HEK293 (cell line): ENCODE measurements around the gene ACOT7.
A peak's percentile ranks its signal among the peaks of the same experiment; 100 is the strongest.

Source experiments
- BCL11A ChIP-seq: fragments of 450-650 bp; formaldehyde crosslinking; IDR thresholded peaks from 2 replicates; pipeline ENCODE4 v1.5.1; 2016; ENCODE audit warnings: low read depth, missing biosample characterization, missing genetic modification characterization
- EGR2 ChIP-seq: fragments of 450-650 bp; formaldehyde crosslinking; IDR thresholded peaks from 2 replicates; pipeline ENCODE4 v1.5.1; 2016; ENCODE audit warnings: low read depth, missing biosample characterization, missing genetic modification characterization
- GLI4 ChIP-seq: fragments of 450-650 bp; formaldehyde crosslinking; IDR thresholded peaks from 2 replicates; pipeline ENCODE4 v1.5.1; 2016; ENCODE audit warnings: missing biosample characterization, missing genetic modification characterization
- HOXD13 ChIP-seq: sonication (generic); formaldehyde crosslinking; IDR thresholded peaks from 2 replicates; pipeline ENCODE4 v1.8.0; 2022; ENCODE audit warnings: missing genetic modification reagents, borderline replicate concordance
- SCRT2 ChIP-seq: fragments of 450-650 bp; formaldehyde crosslinking; IDR thresholded peaks from 2 replicates; pipeline ENCODE4 v1.5.1; 2016; ENCODE audit warnings: missing biosample characterization, missing genetic modification characterization
- SP3 ChIP-seq: fragments of 450-650 bp; formaldehyde crosslinking; IDR thresholded peaks from 2 replicates; pipeline ENCODE4 v1.5.1; 2016; ENCODE audit warnings: missing biosample characterization, missing genetic modification characterization
- YY1 ChIP-seq: fragments of 450-650 bp; formaldehyde crosslinking; IDR thresholded peaks from 2 replicates; pipeline ENCODE4 v1.5.1; 2018; ENCODE audit warnings: missing biosample characterization, missing genetic modification characterization
- ZFHX2 ChIP-seq: fragments of 450-650 bp; formaldehyde crosslinking; conservative IDR thresholded peaks from 2 replicates; pipeline ENCODE4 v1.5.1; 2016; ENCODE audit warnings: missing biosample characterization, missing genetic modification characterization
- ZNF10 ChIP-seq: fragments of 450-650 bp; formaldehyde crosslinking; IDR thresholded peaks from 2 replicates; pipeline ENCODE4 v1.5.1; 2017; ENCODE audit warnings: missing biosample characterization, missing genetic modification characterization
- ZNF121 ChIP-seq: fragments of 450-650 bp; formaldehyde crosslinking; IDR thresholded peaks from 2 replicates; pipeline ENCODE4 v1.5.1; 2016; ENCODE audit warnings: missing biosample characterization, missing genetic modification characterization
- ZNF138 ChIP-seq: fragments of 450-650 bp; formaldehyde crosslinking; IDR thresholded peaks from 2 replicates; pipeline ENCODE4 v1.5.1; 2016; ENCODE audit warnings: missing biosample characterization, missing genetic modification characterization, borderline replicate concordance
- ZNF19 ChIP-seq: fragments of 450-650 bp; formaldehyde crosslinking; IDR thresholded peaks from 2 replicates; pipeline ENCODE4; 2016; ENCODE audit warnings: missing biosample characterization, missing genetic modification characterization, low read depth
- ZNF223 ChIP-seq: fragments of 450-650 bp; formaldehyde crosslinking; IDR thresholded peaks from 2 replicates; pipeline ENCODE4 v1.5.1; 2016; ENCODE audit warnings: missing biosample characterization, missing genetic modification characterization
- ZNF23 ChIP-seq: fragments of 450-650 bp; formaldehyde crosslinking; IDR thresholded peaks from 2 replicates; pipeline ENCODE4 v1.5.1; 2016; ENCODE audit warnings: missing biosample characterization, missing genetic modification characterization, borderline replicate concordance
- ZNF24 ChIP-seq: fragments of 450-650 bp; formaldehyde crosslinking; IDR thresholded peaks from 2 replicates; pipeline ENCODE4 v1.5.1; 2016; ENCODE audit warnings: missing biosample characterization, missing genetic modification characterization
- ZNF391 ChIP-seq: fragments of 450-650 bp; formaldehyde crosslinking; IDR thresholded peaks from 2 replicates; pipeline ENCODE4 v1.5.1; 2016; ENCODE audit warnings: low read depth, missing biosample characterization, missing genetic modification characterization, borderline replicate concordance
- ZNF423 ChIP-seq: fragments of 450-650 bp; formaldehyde crosslinking; IDR thresholded peaks from 2 replicates; pipeline ENCODE4 v1.5.1; 2016; ENCODE audit warnings: missing biosample characterization, missing genetic modification characterization
- ZNF473 ChIP-seq: fragments of 450-650 bp; formaldehyde crosslinking; IDR thresholded peaks from 2 replicates; pipeline ENCODE4 v1.5.1; 2017; ENCODE audit warnings: missing biosample characterization, missing genetic modification characterization
- ZNF629 ChIP-seq: fragments of 450-650 bp; formaldehyde crosslinking; IDR thresholded peaks from 2 replicates; pipeline ENCODE4 v1.5.1; 2017; ENCODE audit warnings: missing biosample characterization, missing genetic modification characterization
- ZNF654 ChIP-seq: fragments of 450-650 bp; formaldehyde crosslinking; IDR thresholded peaks from 2 replicates; pipeline ENCODE4 v1.5.1; 2016; ENCODE audit warnings: low read depth, missing biosample characterization, missing genetic modification characterization
- ZNF677 ChIP-seq: fragments of 450-650 bp; IDR thresholded peaks from 2 replicates; pipeline ENCODE4 v1.5.0; 2018; ENCODE audit warnings: missing biosample characterization, mild to moderate bottlenecking, missing genetic modification characterization, moderate library complexity
- ZNF791 ChIP-seq: fragments of 450-650 bp; formaldehyde crosslinking; IDR thresholded peaks from 2 replicates; pipeline ENCODE4 v1.5.1; 2016; ENCODE audit warnings: missing biosample characterization, missing genetic modification characterization
- ZNF792 ChIP-seq: fragments of 450-650 bp; formaldehyde crosslinking; IDR thresholded peaks from 2 replicates; pipeline ENCODE4 v1.5.1; 2016; ENCODE audit warnings: missing biosample characterization, missing genetic modification characterization
- TF ChIP-seq, protein P1 (sequence below): fragments of 450-650 bp; formaldehyde crosslinking; IDR thresholded peaks from 2 replicates; pipeline ENCODE4 v1.5.1; 2016; ENCODE audit warnings: missing biosample characterization, missing genetic modification characterization
- TF ChIP-seq, protein P2 (sequence below): fragments of 450-650 bp; formaldehyde crosslinking; IDR thresholded peaks from 2 replicates; pipeline ENCODE4 v1.5.1; 2017; ENCODE audit warnings: missing biosample characterization, missing genetic modification characterization
- TF ChIP-seq, protein P3 (sequence below): fragments of 450-650 bp; formaldehyde crosslinking; IDR thresholded peaks from 2 replicates; pipeline ENCODE4 v1.5.1; 2016; ENCODE audit warnings: missing biosample characterization, missing genetic modification characterization, borderline replicate concordance
- TF ChIP-seq, protein P4 (sequence below): fragments of 450-650 bp; formaldehyde crosslinking; optimal IDR thresholded peaks from 2 replicates; pipeline ENCODE3; 2016; ENCODE audit warnings: missing biosample characterization, mild to moderate bottlenecking, missing genetic modification characterization
- TF ChIP-seq, protein P5 (sequence below): fragments of 450-650 bp; formaldehyde crosslinking; IDR thresholded peaks from 2 replicates; pipeline ENCODE4 v1.5.1; 2016; ENCODE audit warnings: missing biosample characterization, missing genetic modification characterization
- TF ChIP-seq, protein P6 (sequence below): fragments of 450-650 bp; formaldehyde crosslinking; IDR thresholded peaks from 2 replicates; pipeline ENCODE4 v1.5.1; 2017; ENCODE audit warnings: missing biosample characterization, missing genetic modification characterization

Gene ACOT7

DNA sequence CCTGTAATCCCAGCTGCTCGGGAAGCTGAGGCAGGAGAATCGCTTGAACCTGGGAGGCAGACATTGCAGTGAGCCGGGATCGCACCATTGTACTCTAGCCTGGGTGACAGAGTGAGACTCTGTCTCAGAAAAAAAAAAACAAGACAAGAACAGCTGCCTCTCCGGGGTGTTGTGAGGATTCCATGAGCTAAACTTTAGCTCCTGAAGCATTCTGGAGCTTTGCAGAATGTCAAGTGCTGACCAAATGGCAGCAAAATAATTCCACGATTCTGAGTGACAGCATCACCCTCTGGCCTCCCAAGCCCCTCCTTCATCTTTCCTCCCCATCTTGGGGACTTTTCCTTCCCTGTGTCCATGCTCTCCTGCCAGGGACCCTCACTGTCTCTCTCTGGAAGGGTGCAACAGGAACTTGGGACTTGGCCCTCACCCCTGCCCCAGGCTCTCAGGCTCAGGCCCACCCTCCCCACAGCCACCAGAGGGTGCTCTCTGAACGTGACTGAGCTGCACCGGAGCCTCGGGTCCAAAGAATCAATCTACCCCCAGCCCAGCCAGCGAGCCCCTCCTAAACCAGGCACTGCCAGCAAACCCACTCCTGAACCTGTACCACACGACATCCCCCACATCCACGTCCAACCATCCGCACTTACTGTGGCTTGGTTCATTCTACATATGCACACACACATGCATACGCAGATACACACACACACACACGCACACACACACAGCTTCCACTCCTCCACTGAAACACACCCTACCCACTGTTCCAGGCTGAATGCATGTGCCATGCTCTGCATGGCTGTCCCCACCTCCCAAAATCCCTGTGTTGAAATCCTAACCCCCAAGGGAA lies 45.7 kb downstream of the ACOT7 start (continued):
- TF ChIP-seq, protein P1, sequence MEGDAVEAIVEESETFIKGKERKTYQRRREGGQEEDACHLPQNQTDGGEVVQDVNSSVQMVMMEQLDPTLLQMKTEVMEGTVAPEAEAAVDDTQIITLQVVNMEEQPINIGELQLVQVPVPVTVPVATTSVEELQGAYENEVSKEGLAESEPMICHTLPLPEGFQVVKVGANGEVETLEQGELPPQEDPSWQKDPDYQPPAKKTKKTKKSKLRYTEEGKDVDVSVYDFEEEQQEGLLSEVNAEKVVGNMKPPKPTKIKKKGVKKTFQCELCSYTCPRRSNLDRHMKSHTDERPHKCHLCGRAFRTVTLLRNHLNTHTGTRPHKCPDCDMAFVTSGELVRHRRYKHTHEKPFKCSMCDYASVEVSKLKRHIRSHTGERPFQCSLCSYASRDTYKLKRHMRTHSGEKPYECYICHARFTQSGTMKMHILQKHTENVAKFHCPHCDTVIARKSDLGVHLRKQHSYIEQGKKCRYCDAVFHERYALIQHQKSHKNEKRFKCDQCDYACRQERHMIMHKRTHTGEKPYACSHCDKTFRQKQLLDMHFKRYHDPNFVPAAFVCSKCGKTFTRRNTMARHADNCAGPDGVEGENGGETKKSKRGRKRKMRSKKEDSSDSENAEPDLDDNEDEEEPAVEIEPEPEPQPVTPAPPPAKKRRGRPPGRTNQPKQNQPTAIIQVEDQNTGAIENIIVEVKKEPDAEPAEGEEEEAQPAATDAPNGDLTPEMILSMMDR (tag by site-specific recombination) = peak; percentile 86
- TF ChIP-seq, protein P2, sequence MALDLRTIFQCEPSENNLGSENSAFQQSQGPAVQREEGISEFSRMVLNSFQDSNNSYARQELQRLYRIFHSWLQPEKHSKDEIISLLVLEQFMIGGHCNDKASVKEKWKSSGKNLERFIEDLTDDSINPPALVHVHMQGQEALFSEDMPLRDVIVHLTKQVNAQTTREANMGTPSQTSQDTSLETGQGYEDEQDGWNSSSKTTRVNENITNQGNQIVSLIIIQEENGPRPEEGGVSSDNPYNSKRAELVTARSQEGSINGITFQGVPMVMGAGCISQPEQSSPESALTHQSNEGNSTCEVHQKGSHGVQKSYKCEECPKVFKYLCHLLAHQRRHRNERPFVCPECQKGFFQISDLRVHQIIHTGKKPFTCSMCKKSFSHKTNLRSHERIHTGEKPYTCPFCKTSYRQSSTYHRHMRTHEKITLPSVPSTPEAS (tag by site-specific recombination) = peak; percentile 98
- TF ChIP-seq ZNF391 (peak; percentile 94; the same call in 1 of the 2 replicates), SP3 (tag by site-specific recombination) (no peak), ZNF677 (tag by site-specific recombination) (peak; percentile 7; the same call in 1 of the 2 replicates), ZNF791 (tag by site-specific recombination) (no peak), ZNF654 (peak; percentile 70), HOXD13 (CRISPR knock-in tag) (no peak), ZNF23 (tag by site-specific recombination) (no peak), ZNF19 (tag by site-specific recombination) (no peak), ZNF473 (tag by site-specific recombination) (no peak), ZFHX2 (tag by site-specific recombination) (peak; percentile 35; the same call in 1 of the 2 replicates), ZNF223 (tag by site-specific recombination) (no peak; the same call in 1 of the 2 replicates), YY1 (tag by site-specific recombination) (no peak), ZNF121 (tag by site-specific recombination) (no peak), ZNF423 (tag by site-specific recombination) (no peak), BCL11A (tag by site-specific recombination) (peak; percentile 18; the same call in 1 of the 2 replicates), ZNF629 (tag by site-specific recombination) (no peak), ZNF24 (tag by site-specific recombination) (no peak), SCRT2 (tag by site-specific recombination) (peak; percentile 30; the same call in 1 of the 2 replicates), ZNF792 (tag by site-specific recombination) (peak; percentile 57; the same call in 1 of the 2 replicates), ZNF10 (tag by site-specific recombination) (no peak), EGR2 (tag by site-specific recombination) (no peak), ZNF138 (no peak), GLI4 (no peak)
- TF ChIP-seq, protein P3, sequence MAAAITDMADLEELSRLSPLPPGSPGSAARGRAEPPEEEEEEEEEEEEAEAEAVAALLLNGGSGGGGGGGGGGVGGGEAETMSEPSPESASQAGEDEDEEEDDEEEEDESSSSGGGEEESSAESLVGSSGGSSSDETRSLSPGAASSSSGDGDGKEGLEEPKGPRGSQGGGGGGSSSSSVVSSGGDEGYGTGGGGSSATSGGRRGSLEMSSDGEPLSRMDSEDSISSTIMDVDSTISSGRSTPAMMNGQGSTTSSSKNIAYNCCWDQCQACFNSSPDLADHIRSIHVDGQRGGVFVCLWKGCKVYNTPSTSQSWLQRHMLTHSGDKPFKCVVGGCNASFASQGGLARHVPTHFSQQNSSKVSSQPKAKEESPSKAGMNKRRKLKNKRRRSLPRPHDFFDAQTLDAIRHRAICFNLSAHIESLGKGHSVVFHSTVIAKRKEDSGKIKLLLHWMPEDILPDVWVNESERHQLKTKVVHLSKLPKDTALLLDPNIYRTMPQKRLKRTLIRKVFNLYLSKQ (tag by site-specific recombination) = no peak
- TF ChIP-seq, protein P4, sequence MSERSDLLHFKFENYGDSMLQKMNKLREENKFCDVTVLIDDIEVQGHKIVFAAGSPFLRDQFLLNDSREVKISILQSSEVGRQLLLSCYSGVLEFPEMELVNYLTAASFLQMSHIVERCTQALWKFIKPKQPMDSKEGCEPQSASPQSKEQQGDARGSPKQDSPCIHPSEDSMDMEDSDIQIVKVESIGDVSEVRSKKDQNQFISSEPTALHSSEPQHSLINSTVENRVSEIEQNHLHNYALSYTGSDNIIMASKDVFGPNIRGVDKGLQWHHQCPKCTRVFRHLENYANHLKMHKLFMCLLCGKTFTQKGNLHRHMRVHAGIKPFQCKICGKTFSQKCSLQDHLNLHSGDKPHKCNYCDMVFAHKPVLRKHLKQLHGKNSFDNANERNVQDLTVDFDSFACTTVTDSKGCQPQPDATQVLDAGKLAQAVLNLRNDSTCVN (tag by site-specific recombination) = peak; percentile 15
- TF ChIP-seq, protein P5, sequence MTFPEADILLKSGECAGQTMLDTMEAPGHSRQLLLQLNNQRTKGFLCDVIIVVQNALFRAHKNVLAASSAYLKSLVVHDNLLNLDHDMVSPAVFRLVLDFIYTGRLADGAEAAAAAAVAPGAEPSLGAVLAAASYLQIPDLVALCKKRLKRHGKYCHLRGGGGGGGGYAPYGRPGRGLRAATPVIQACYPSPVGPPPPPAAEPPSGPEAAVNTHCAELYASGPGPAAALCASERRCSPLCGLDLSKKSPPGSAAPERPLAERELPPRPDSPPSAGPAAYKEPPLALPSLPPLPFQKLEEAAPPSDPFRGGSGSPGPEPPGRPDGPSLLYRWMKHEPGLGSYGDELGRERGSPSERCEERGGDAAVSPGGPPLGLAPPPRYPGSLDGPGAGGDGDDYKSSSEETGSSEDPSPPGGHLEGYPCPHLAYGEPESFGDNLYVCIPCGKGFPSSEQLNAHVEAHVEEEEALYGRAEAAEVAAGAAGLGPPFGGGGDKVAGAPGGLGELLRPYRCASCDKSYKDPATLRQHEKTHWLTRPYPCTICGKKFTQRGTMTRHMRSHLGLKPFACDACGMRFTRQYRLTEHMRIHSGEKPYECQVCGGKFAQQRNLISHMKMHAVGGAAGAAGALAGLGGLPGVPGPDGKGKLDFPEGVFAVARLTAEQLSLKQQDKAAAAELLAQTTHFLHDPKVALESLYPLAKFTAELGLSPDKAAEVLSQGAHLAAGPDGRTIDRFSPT (tag by site-specific recombination) = 0 out of 2 replicates have a peak, but pooled peaks have one; percentile 20
- TF ChIP-seq, protein P6, sequence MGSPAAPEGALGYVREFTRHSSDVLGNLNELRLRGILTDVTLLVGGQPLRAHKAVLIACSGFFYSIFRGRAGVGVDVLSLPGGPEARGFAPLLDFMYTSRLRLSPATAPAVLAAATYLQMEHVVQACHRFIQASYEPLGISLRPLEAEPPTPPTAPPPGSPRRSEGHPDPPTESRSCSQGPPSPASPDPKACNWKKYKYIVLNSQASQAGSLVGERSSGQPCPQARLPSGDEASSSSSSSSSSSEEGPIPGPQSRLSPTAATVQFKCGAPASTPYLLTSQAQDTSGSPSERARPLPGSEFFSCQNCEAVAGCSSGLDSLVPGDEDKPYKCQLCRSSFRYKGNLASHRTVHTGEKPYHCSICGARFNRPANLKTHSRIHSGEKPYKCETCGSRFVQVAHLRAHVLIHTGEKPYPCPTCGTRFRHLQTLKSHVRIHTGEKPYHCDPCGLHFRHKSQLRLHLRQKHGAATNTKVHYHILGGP (tag by site-specific recombination) = no peak
